NCI-H187 treated with DMSO at 0.1 percent for 48 hours (cell line): ENCODE measurements around the gene MTHFD1L.
"Not testable (repeated sequence)": the region's sequence is repeated elsewhere in the genome, so short reads cannot be mapped to it uniquely, and the experiment has no call there.

Experiments
- DNase-seq: peaks from one replicate; lab custom pipeline; 2025; lab: John Stamatoyannopoulos, UW

MTHFD1L gene

DNA sequence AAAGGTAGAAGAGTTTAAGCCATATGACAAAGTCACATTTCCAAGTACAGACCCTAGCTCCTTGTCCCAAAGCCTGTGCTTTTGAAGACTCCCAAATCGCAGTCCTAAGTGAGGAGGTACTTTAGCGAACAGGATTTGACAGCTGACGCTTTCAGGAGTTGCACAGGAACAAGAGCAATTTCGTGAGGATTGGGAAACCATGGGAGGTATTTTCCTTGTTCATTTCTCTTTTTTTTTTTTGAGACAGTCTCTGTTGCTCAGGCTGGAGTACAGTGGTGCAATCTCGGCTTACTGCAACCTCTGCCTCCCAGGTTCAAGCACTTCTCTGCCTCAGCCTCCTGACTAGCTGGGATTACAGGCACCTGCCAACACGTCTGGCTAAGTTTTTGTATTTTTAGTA is 150.6 kb downstream of the MTHFD1L start:
- DNase-seq = no peak

DNA sequence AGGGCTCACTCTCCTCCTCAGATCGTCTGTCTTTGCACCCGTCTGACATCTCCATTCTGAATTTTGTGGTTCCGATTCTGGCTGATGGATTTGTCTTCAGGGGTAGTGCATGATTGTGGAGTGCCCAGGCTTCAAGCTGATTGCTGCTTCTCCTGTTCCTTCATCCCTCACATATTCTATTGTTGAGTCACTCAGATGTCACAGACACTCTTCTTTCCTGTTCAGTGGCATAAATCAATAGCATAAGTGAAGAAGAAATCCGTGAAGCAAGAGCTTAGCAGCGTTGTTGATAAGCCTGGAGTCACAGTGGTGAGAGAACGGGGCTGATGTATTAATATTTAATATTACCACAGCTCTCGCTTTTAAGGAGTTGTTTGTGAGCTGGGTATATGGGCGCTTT is 152.5 kb downstream of the MTHFD1L start:
- DNase-seq = no peak

DNA sequence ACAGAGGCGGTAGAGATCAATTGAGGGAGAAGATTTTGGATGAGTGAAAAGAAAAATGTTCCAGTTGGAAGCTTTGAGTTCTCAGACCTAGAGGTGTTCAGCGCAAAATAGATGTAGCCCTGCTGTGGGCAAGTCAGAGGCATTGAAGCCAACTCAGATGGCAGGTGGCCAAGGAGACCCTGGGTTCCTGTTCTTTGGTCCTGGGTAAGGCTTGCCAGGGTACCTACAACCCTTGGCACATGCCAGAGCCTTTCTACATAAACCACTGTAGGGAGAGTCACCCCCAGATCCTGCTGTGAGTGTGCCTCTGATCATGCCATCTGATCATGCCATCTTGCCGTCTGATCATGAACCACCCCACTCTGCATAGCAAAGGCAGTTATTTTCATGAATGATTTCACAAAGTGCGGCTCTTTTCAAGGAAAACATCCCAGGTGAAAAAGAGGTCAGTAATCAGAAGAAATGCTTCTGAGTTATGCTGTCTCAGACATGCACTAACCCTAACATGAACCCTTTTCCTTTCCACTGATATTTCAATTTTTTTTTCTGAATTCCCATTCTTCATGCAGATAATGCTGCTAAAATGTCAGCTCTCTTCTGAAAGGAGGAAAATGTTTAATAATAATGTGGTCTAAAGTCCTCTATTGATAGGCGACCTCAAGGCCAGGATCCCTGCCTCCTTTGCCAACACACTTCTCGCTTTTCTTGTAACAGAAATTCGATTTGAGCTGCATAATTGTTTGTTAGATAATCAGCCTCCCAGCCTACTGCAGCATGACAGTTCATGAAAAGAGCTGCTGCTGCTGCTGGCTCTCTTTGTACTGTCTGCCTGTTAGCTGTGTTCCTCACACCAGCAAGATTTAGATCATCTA is 153.6 kb downstream of the MTHFD1L start:
- DNase-seq = no peak

DNA sequence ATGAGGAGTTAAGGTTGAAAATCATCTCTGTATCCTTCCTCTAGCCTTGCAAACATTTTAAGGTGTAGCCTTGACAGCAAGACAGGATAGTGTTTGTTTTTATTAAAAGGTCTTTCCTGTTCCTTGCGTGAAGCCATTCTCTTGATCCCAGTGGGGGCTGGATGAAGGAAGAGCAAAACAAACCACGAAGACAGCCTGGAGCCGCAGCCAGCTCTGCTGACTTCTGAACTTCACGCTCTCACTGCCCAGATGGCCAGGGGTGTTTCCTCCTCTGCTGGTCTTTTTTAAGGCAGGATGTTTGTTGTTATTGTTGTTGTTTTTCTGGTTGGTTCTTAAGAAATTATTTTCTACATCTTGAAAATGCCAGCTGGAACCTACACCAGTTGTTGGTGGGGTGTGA is 156.4 kb downstream of the MTHFD1L start:
- no peak for DNase-seq

DNA sequence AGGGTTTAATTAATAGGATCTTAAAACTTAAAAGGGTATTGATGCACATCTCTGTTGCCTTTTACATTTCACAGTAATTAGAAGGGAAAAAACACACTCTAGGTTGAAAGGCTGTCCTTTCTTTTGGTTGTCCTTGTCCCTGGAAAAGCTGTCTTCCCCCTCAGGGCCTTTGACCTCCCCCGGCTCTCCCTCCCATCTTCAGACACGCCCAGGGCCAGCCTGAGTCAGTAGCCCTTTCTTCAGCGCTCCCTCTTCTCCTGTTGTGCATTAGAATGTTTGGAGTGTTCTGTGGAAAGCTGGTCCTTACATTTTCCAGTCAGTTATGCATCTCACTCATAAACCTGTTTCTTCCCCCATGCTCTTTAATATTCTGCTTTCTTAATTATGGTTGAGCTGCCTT is 157.0 kb downstream of the MTHFD1L start:
- DNase-seq = no peak

DNA sequence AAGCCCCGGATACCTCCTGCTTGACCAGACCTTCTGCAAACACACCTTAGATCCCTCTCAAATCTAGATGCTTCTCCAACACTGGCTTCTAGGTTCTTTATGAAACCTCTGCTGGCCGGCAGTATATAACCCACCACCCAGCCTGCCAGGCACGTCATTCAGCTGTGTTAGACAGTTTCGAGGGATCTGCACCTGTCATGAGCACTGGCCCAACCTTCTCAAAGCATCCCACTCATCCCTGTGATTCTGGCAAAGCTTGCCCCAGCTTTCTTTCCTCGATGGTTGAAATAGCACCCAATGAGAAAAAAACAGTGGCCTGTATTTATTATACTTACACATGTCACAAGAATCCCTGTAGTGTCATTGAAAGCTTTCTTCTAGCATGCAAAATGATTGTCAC is 157.8 kb downstream of the MTHFD1L start:
- DNase-seq = no peak

DNA sequence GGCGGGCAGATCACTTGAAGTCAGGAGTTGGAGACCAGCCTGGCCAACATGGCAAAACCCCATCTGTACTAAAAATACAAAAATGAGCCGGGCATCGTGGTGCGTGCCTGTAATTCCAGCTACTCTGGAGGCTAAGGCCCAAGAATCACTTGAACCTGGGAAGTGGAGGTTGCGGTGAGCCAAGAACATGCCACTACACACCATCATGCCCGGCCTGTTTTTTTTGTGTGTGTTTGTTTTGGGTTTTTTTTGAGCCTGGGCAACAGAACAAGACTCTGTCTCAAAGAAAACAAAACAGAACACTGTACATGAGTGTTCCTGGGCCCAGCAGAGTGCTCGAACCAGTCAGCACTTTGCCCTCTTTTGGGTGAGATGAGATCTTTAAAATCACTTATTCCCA is 159.1 kb downstream of the MTHFD1L start:
- DNase-seq = no peak

DNA sequence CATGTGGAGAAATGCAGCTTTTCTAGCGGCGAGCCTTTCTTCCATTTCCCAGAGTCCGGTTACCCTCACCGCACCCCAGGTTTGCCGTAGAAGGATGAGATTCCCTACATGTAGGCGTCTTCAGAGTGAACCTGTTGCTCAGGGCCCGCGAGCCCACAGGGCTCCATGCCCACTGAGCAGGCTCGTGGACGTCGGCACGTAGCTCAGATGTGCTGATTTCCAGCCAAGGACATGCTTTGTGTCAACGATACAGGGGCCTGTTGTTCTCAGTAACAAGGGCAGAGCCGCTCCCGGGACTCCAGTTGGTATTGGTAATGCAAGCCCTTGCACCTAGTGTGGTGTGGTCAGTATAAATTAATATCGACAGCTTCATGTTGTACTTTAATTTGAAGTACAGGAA is 159.6 kb downstream of the MTHFD1L start:
- DNase-seq = no peak

DNA sequence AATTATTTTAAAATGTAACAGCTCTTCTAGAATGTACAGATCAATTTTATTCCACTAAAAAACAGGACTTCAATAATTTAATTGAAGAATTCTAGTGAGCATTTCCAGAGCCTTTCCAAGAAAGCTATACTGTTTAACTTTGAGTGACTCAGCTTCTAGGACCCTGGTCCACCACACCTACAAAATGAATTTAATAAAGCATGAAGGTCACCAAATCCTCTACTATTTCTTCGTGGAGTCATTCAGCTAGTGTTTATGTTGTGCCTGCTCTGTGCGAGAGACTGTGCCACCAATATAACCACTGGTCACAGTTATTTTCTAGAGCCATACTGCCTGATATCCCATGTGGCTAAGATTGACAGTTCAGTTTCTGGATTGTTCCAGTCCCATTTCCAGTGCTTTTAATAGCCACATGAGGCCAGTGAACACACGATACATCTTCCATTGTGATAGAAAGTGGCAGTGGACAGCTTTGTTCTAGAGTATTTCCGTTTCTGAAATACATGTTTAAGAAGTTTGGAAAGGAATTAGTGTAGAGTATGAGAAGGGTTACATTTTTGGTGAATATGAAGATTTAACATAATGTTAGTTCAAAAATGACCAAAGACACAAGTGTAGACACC is 160.7 kb downstream of the MTHFD1L start:
- DNase-seq = no peak

DNA sequence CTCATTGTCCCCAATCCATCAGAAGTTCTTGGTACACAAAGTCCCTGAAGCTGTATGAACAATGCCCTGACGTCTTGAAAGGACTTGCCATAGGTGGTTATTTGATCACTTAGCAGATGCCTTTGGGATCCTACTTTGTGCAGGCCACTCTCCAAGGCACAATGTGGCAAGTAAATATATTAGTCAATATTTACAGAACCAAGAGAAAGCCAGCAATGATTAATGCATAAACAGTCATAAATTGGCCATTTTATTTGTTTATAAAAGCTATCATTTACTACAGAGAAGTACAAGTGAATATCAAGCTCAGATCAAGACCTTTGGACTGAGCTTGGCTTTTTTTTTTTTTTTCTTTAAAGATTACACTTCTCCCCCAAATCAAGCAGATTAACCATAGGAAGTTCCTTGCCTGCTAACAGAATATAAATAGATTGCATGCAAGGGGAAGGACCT is 161.8 kb downstream of the MTHFD1L start:
- no peak for DNase-seq

DNA sequence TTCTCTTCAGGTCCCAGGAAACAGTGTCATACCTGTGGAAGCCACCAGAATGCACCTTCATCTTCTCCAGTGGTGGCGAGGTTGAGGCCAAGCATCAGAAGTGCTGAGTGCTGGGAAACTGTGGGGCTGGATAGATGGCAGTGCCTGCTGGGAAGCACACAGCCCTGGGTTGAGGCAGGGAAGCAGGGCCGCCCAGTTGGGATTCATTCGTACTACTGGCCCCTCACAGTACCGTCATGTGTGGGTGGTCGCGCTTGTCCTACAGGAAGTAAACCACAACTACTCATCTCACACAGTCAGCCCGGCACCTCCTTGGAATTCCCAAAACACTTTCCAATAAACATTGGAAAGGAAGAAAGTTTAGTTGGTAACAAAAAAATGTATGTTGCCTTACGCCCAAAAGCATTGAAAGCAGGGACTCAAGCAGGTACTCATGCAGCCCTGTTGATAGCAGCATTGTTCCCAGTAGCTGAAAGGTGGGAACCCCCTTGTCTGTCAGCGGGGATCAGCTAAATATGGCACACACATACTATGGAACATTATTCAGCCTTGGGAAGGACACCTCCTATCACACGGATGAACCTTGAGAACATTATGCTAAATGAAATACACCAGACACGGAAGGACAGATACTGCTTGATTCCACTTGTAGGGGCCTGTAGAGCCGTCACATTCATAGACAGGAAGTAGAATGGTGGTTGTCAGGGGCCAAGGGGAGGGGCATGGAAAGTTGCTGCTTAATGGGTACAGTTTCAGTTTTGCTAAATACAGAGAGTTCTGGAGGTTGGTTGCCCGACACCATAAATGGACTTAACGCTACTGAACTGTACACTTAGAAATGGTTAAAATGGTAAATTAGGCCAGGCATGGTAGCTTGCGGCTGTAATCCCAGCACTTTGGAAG is 162.7 kb downstream of the MTHFD1L start:
- DNase-seq = no peak

DNA sequence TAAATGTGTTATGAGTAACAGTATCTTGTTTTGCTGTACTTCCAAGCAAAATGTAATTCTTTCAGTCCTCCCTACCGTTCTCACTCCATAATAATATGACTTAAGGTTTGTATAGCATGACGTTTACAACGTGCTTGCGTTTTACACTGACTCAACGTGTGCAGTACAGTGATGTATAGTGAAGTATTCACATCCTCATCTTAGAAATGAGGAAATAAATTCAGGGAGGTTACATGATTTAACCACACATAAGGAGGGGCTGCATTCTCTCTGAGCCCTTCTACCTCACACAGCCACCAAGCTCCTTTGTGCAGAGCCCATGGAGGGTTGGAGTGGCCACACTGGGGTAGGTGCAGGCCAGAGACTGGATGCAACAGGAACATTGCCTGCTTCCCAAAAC is 164.5 kb downstream of the MTHFD1L start:
- DNase-seq = no peak

DNA sequence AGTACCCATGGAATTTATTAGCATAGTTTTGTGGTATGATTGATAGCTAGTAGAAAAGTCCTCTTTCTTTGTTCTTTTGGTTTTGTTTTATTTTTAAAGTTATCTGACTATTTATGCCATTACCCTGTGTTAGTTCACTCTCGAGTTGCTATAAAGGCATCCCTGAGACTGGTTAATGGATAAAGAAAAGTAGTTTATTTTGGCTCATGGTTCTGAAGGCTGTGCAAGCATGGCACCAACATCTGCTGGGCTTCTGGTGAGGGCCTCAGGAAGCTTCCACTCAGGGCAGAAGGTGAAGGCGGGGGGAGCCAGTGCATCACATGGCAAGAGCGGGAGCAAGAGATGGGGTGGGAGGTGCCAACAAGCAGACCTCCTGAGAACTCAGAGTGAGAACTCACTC is 166.5 kb downstream of the MTHFD1L start:
- DNase-seq = no peak

DNA sequence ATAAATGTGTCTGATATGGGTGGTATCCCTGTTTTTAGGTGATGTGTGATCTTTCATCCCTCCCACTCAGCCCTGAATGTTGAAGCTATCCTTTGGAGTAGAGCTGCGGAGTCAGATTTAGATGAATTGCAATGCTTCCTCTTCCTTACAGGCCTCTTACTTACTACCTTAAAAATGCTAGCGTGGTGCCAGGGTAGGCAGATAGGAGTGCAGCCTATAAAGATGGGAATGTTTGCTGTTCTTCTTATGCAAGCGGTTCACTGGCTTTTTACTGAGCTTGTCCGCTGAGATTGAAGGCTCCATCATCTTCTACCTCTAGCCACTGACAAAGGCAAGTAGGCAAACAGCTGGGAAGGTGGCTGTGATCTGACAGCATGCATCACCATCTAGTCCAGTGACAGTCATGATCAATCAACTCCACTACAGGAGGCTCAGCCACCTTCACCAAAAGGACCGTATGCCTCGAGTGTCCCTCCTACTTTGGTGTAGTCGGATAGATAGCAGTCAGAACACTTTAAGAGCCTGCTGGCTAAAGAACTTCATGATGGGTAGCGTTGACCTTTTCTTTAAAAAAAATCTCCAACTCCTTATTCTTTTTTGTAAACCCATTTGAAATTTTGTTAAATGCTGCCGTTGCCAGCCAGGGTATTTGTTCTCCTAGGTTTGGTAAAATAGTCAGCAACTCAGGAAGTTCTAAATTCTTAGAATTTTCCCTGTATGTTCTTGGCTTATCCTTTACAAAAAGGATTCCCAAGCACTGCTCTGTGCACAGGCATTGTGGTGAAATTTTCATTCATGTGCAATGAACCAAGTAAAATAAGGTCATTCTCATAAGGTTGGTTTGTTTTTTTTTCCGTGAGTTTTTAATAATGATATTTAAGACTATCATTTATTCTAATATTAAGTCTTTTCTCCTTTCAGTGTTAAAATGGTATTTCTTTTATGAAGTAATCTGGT is 169.6 kb downstream of the MTHFD1L start:
- DNase-seq = no peak

DNA sequence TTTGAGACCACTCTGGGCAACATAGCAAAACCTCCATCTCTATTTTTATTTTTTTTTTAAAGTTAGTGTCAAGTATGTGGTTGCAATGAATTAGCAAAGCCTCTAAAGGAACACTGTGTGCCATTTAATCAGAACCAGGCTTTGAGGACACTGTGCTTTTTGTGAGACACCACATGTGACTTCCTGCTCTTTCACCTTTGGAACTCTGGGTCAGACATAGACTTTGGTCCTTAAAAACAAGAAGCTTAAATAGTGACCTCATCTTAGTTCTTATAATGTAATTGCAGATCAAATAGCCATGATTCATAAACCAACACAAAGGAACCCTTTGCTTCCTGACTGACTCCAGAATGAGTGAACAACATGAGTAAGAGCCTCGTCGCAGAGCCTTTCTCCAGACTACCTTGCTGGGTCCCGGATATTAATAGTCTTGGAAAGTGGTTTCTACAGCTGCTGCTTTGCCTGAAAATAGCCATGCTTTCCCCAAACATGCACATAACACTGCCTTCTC is 170.8 kb downstream of the MTHFD1L start:
- not testable (repeated sequence) for DNase-seq

DNA sequence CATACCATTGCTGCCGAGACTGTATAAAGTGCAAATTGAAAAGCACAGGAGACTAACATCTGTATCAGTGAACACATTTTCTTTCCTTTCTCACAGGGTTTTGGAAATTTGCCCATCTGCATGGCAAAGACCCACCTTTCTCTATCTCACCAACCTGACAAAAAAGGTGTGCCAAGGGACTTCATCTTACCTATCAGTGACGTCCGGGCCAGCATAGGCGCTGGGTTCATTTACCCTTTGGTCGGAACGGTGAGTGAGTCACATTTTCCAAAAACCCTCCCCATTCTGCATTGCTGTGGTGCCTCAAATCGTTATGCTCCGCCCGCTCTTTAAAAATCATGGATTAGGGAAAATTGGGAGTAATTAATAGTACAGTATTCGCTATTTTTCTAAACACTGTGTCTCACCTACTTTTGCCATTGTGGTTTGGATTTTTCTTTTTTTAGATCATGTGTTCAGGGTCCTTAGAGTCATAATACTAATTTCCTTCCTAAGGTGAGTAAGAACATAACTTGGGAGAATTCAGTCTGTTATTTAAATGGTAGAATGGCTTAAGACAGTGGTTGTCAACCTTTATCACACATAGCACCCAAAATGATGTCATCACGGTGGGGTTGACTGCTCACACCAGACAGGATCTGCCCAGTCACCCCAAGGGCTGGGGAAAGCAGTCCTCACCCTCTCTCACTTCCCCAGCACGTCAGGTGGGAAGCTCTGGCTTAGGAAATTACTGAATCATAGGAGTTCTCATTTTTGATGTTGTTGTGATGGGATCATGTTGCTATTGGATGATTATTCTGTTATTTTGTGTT is 171.6 kb downstream of the MTHFD1L start:
- DNase-seq = no peak

DNA sequence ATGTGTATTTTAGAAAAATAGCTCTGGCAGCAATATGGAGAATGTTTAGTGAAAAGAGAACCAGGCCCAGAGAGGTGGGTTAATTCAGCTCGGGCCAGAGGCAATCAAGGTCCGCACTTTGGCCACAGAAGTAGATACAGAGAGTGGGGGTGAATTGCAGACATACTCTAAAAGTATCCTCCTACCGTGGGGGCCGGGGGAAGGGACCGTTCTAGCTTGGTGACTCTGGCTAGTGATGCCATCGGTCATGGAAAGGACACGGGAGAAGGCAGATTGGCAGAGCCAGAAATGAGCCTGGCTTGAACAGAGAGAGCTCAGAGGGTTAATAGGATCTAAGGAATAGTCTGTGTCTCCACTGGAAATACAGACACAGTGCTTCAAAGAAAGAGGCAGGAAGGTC is 173.1 kb downstream of the MTHFD1L start:
- no peak for DNase-seq

DNA sequence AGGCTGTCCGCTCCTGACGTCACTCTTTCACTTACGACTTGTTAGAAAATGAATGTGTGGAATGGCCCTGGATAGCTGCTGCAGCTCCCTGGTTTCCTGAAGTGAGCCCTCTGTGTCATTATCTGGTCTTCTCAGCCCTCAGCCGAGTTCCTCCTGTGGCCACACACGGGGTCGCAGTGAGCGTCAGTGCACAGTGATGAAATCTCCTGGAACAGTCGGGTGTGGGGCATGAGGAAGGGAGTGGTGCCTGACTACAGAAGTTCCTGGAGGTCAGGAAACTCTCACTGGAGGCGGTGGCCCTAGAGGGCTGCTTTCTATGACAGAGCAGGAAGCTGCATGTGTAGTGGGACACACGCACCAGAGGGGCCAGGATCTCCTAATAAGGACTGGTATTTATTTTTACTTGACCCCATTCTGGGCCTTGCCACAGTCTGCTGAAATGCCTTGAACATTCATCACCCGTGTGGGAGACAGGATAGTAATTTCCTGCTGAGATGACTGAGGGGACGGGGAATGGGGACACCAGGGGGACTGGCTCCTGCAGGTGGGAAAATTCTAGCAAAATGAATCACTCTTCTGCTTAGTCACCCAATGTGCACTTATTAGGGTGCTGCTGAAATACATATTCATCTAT is 175.5 kb downstream of the MTHFD1L start:
- not testable (repeated sequence) for DNase-seq

DNA sequence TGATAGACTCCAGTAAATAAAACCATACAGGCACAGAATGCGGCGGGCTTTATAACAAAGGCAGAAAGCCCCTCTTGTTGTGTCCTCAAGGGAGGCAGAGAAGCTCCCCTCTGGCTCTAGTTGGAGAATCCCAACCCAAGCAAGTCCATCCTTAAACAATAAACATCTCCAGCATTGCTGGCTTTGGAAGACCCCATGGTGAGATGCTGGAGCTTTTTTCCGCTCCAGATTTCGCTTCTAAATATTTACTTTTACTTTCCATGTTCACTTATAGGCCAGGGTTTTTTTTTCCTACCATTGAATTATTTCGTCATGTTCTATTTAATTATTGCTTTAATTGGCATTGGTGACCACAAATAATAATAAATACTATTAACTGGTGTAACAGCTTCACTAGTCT is 176.2 kb downstream of the MTHFD1L start:
- no peak for DNase-seq

DNA sequence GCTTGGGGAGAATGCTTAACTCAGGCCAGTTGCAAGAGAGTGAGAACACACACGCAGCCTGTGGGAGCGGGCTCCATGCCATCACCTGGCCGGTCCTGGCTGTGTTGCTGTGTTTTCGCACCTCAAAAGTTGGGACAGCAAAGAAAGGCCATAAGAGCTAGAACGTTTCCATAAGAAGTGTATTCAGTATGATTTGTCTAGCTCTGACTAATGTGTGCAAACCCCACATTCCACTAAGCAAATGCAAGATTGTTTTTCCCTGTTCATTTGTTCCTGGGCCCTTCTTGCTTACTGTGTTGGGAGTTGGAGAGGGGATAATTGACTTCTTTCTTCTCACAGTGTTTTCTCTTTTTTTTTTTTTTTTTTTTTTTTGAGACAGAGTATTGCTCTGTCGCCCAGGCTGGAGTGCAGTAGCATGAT is 177.4 kb downstream of the MTHFD1L start:
- DNase-seq = not testable (repeated sequence)
